HepG2 (cell line): ENCODE measurements around the gene RBM43. TPM values are rescaled to one million over a fixed set of nuclear protein-coding genes. Genes with fewer than 3 reads are reported as not detected.

ENCODE experiments used
- ATAC-seq: fragments of 200-7000 bp; cut with Tn5 transposase; 3 replicates; pipeline ENCODE4 v1.9.1; 2020; ENCODE audit warnings: mild to moderate bottlenecking, moderate library complexity
- BruUV-seq: library from RNA; stranded (reverse); fragments of 400-500 nt; replicated peaks from 2 replicates; lab custom pipeline; 2021; lab: Mats Ljungman, UMichigan
- CTCF ChIA-PET: fragments of 300-600 bp; formaldehyde crosslinking; extraction: SDS; loops from one replicate; lab custom pipeline; 2021; ENCODE audit warnings: low total read pairs, inconsistent platforms, low intra/inter-chr PET ratio; lab: Yijun Ruan, JAX
- POLR2A ChIA-PET: fragments of 350-600 bp; sonication (Branson Sonifier 250); formaldehyde crosslinking; loops from one replicate; lab custom pipeline; 2020; ENCODE audit warnings: antibody characterized with exemption, inconsistent platforms; lab: Yijun Ruan, JAX
- DNase-seq: peaks from one replicate; pipeline ENCODE4 v3.0.0-alpha.2; 2015; ENCODE audit warnings: low spot score
- FAIRE-seq: peaks from 3 replicates; lab custom pipeline; 2011; peaks lifted over from hg19 to GRCh38; lab: Jason Lieb, UNC
- H2AFZ ChIP-seq: one replicate; pipeline ENCODE4 v1.6.1; 2011; ENCODE audit warnings: low read length, inconsistent platforms
- H3K27ac ChIP-seq: fragments of 300-600 bp; 3 replicates; pipeline ENCODE4 v1.8.0; 2011; ENCODE audit warnings: mixed run types, mild to moderate bottlenecking, mixed read lengths, low read length, inconsistent platforms; ENCODE audit not compliant: insufficient read depth; ENCODE audit errors: extremely low read length
- H3K27me3 ChIP-seq, 2 experiments: fragments of 200-600 bp in 1 of 2; 2 replicates in 1 of 2; 3 replicates in 1 of 2; pipeline versions ENCODE4 v1.6.0 to v1.8.0; 2011; ENCODE audit warnings: low read length in 2 of 2, mild to moderate bottlenecking in 2 of 2, moderate library complexity in 2 of 2, inconsistent platforms in 1 of 2; ENCODE audit not compliant: insufficient read depth in 2 of 2, control insufficient read depth in 1 of 2
- H3K36me3 ChIP-seq, 2 experiments: fragments of 200-600 bp in 1 of 2; replicated peaks in 1 of 2; 2 replicates in 1 of 2; 3 replicates in 1 of 2; pipeline versions ENCODE4 v1.5.1 to v1.8.0; 2011; ENCODE audit warnings: low read length in 2 of 2, inconsistent platforms in 1 of 2; ENCODE audit not compliant: insufficient read depth in 2 of 2, control insufficient read depth in 1 of 2
- H3K4me1 ChIP-seq: 2 replicates; pipeline ENCODE4 v1.5.1; 2012; ENCODE audit warnings: low read length, inconsistent platforms; ENCODE audit not compliant: insufficient read depth
- H3K4me2 ChIP-seq: 2 replicates; pipeline ENCODE4 v1.6.0; 2011; ENCODE audit warnings: low read depth, low read length, inconsistent platforms
- H3K4me3 ChIP-seq, 3 experiments: fragments of 200-600 bp in 1 of 3; sonication (generic), shearing (Covaris generic) in 1 of 3; replicated peaks in 1 of 3; 2 replicates each; pipeline ENCODE4 v1.5.1; 2011 to 2016; ENCODE audit warnings: low read length in 3 of 3, inconsistent platforms in 2 of 3, low read depth in 2 of 3, mild to moderate bottlenecking in 2 of 3, control low read depth in 1 of 3, mixed read lengths in 1 of 3; ENCODE audit not compliant: insufficient read depth in 1 of 3
- H3K79me2 ChIP-seq: one replicate; pipeline ENCODE4 v1.6.1; 2011; ENCODE audit warnings: low read length, inconsistent platforms; ENCODE audit not compliant: insufficient read depth
- H3K9ac ChIP-seq: 2 replicates; pipeline ENCODE4 v1.6.0; 2011; ENCODE audit warnings: mild to moderate bottlenecking, low read depth, low read length, inconsistent platforms; ENCODE audit not compliant: insufficient read depth
- H3K9me3 ChIP-seq: 2 replicates; pipeline ENCODE4 v1.5.1; 2012; ENCODE audit warnings: mild to moderate bottlenecking, low read length
- H4K20me1 ChIP-seq: 2 replicates; pipeline ENCODE4 v1.6.0; 2011; ENCODE audit warnings: inconsistent platforms, mild to moderate bottlenecking, low read length, moderate library complexity; ENCODE audit not compliant: insufficient read depth
- HOXA5 ChIP-seq: sonication (generic); formaldehyde crosslinking; IDR thresholded peaks from 2 replicates; pipeline ENCODE4 v1.4.0; 2020; ENCODE audit warnings: missing genetic modification reagents
- MATR3 ChIP-seq: sonication (generic); formaldehyde crosslinking; IDR thresholded peaks from 2 replicates; pipeline ENCODE4 v1.4.0; 2020; ENCODE audit warnings: missing genetic modification reagents
- MNT ChIP-seq: fragments of 450-650 bp; IDR thresholded peaks from 2 replicates; pipeline ENCODE4 v1.6.1; 2016
- NFE2L1 ChIP-seq: sonication (generic); formaldehyde crosslinking; IDR thresholded peaks from 2 replicates; pipeline ENCODE4 v1.4.0; 2020; ENCODE audit warnings: missing genetic modification reagents, mild to moderate bottlenecking, borderline replicate concordance
- POGZ ChIP-seq: sonication (generic); formaldehyde crosslinking; IDR thresholded peaks from 2 replicates; pipeline ENCODE4 v1.4.0; 2020; ENCODE audit warnings: mild to moderate bottlenecking, missing genetic modification reagents
- PRMT3 ChIP-seq: sonication (generic); formaldehyde crosslinking; IDR thresholded peaks from 2 replicates; pipeline ENCODE4 v1.8.1; 2022; ENCODE audit warnings: low read depth, mild to moderate bottlenecking, moderate library complexity, missing genetic modification reagents, borderline replicate concordance
- SMAD3 ChIP-seq: sonication (generic); formaldehyde crosslinking; IDR thresholded peaks from 2 replicates; pipeline ENCODE4 v1.4.0; 2020; ENCODE audit warnings: missing genetic modification reagents
- ZNF296 ChIP-seq: sonication (generic); formaldehyde crosslinking; conservative IDR thresholded peaks from 2 replicates; pipeline ENCODE4 v1.5.0; 2020; ENCODE audit warnings: mild to moderate bottlenecking, missing genetic modification reagents
- ZNF878 ChIP-seq: sonication (generic); formaldehyde crosslinking; IDR thresholded peaks from 2 replicates; pipeline ENCODE4 v1.8.1; 2023; ENCODE audit warnings: mild to moderate bottlenecking, missing genetic modification reagents, moderate library complexity
- ZSCAN31 ChIP-seq: sonication (generic); formaldehyde crosslinking; IDR thresholded peaks from 2 replicates; pipeline ENCODE4 v1.5.0; 2020; ENCODE audit warnings: low read depth, mild to moderate bottlenecking, missing genetic modification reagents
- WGBS: methylation state at CpG from one replicate; pipeline ENCODE4 v1.1.6; 2017; ENCODE audit warnings: low lambda C conversion rate; 5-methylcytosine and 5-hydroxymethylcytosine counted together
- in situ Hi-C: cut with HindIII; loops from 2 replicates; pipeline ENCODE4 v1.10.0; 2017; ENCODE audit warnings: low pct_unique_long_range_greater_than_20kb; ENCODE audit not compliant: extremely low pct_ligation_motif_present
- intact Hi-C: fragments of 100-400 bp; cut with micrococcal nuclease; formaldehyde crosslinking; loops from one replicate; pipeline ENCODE4 v1.10.0; 2022; ENCODE audit not compliant: unreplicated experiment
- polyA plus RNA-seq, 8 experiments: library from polyadenylated mRNA; depleted of rRNA in 3 of 8; stranded (reverse) in 7 of 8; unstranded in 1 of 8; fragments of >200 nt; fragmentation: Illumina TruSeq in 4 of 8; extraction: Trizol in 4 of 8; gene quantifications; 2 replicates each; pipeline versions ENCODE4 v1.2.1 to v1.2.3, GENCODE V29; 2011 to 2016; ENCODE audit warnings: low read depth in 4 of 8, missing spikeins in 1 of 8, mixed read lengths in 1 of 8; ENCODE audit not compliant: insufficient read depth in 1 of 8
- total RNA-seq, 5 experiments: library from RNA; depleted of rRNA; stranded (reverse); fragments of >200 nt; fragmentation: Illumina TruSeq; extraction: Trizol; gene quantifications; 2 replicates each; pipeline ENCODE4 v1.2.3, GENCODE V29; 2016; ENCODE audit warnings: low read depth in 1 of 5
- TF ChIP-seq, protein P1 (sequence below): sonication (generic); formaldehyde crosslinking; IDR thresholded peaks from 2 replicates; pipeline ENCODE4 v1.8.1; 2023; ENCODE audit warnings: mild to moderate bottlenecking, missing genetic modification reagents, borderline replicate concordance
- TF ChIP-seq, protein P2 (sequence below): sonication (generic); formaldehyde crosslinking; IDR thresholded peaks from 2 replicates; pipeline ENCODE4 v1.4.0; 2020; ENCODE audit warnings: missing genetic modification reagents

Gene RBM43
- total and polyA plus RNA-seq, 2 of the 13 experiments (the other 11 are each of a cell fraction or from before 2014, with no cell fraction given), result 0.31 to 0.70 TPM

GRCh38 chr2:151264157-151264825 is 2.6 kb upstream of the RBM43 start (continued):
- TF ChIP-seq NFE2L1 (CRISPR knock-in tag) (no peak), POGZ (CRISPR knock-in tag) (0 out of 2 replicates have a peak, but pooled peaks have one; percentile 22), ZNF878 (no peak), PRMT3 (CRISPR knock-in tag) (no peak), MNT (no peak), MATR3 (no peak), ZSCAN31 (no peak), HOXA5 (CRISPR knock-in tag) (no peak), ZNF296 (CRISPR knock-in tag) (no peak), SMAD3 (CRISPR knock-in tag) (no peak)

- no peak overlapping the region for H3K4me3 ChIP-seq
- no peaks in the 10 kb centered on the region for H4K20me1 ChIP-seq
- H3K79me2 ChIP-seq, result no peaks in the 10 kb centered on the region
- intact Hi-C loops, result no loop called here
- 62% methylated on average over 8 of the region's 8 CpGs for WGBS
- no peak overlapping the region for H3K4me2 ChIP-seq
- TF ChIP-seq, protein P1, sequence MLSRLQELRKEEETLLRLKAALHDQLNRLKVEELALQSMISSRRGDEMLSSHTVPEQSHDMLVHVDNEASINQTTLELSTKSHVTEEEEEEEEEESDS (CRISPR knock-in tag), result no peak
- TF ChIP-seq, protein P2, sequence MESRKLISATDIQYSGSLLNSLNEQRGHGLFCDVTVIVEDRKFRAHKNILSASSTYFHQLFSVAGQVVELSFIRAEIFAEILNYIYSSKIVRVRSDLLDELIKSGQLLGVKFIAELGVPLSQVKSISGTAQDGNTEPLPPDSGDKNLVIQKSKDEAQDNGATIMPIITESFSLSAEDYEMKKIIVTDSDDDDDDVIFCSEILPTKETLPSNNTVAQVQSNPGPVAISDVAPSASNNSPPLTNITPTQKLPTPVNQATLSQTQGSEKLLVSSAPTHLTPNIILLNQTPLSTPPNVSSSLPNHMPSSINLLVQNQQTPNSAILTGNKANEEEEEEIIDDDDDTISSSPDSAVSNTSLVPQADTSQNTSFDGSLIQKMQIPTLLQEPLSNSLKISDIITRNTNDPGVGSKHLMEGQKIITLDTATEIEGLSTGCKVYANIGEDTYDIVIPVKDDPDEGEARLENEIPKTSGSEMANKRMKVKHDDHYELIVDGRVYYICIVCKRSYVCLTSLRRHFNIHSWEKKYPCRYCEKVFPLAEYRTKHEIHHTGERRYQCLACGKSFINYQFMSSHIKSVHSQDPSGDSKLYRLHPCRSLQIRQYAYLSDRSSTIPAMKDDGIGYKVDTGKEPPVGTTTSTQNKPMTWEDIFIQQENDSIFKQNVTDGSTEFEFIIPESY, result 0 out of 2 replicates have a peak, but pooled peaks have one; percentile 15
- POLR2A ChIA-PET, result no interaction called here
- in situ Hi-C loops, result no loop called here
- H3K9ac ChIP-seq, result no peak overlapping the region
- CTCF ChIA-PET, result no interaction called here
- BruUV-seq, result no TSS peak
- peaks cover 2 to 23% of the 10 kb centered on the region in 2 experiments; a peak in 4 of 5 replicates for H3K27me3 ChIP-seq
- DNase-seq, result no peak
- ATAC-seq, result no peak
- no peaks in the 10 kb centered on the region for H3K9me3 ChIP-seq
- FAIRE-seq, result no peak
- peaks cover 28% of the 10 kb centered on the region for H3K4me1 ChIP-seq
- no peaks in the 10 kb centered on the region for H3K36me3 ChIP-seq
- no peak overlapping the region for H3K27ac ChIP-seq
- H2AFZ ChIP-seq, result no peak overlapping the region
Measured at GRCh38 chr2:151262629-151263028, 966 bp upstream of the RBM43 start.
